ENCODE data around the gene RBM12.

RBM12 gene

DNA sequence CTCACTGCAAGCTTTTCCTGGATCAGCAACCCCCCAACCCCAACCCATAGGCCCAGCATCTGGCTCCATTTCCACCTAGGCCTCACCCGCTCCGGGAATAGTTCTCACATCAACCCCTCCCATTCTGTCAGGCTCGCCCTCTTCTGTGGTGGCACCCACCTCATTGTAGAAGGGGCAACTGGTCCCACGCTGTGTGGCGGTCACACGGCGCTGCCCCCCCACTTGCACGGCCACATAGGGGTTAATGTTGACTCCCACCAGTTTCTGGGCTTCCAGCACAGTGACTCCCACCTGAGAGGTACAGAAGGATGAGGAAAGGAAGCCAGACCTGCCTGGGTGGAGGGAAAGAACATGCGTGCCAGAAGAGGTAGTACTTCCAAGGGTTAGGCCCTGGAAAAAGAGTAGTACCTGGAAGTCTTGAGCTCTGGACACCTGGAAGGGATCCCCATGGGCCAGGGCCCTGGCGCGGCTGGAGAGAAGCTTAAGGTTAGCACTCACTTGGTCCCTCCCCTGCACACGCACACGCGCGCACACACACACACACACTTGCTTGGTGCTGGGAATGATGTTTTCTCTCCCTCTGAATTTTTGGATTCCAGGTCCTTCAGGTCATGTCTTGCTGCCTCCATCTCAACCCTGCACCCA lies 61.7 kb downstream of the RBM12 start:
- DNase-seq (ENCODE audit: low read depth in 1 of 2, low spot score in 1 of 2) = no peak

GRCh38 chr20:35601990-35602389 lies 62.7 kb downstream of the RBM12 start:
- no peak for DNase-seq (ENCODE audit: low read depth in 1 of 2, low spot score in 1 of 2)

DNA sequence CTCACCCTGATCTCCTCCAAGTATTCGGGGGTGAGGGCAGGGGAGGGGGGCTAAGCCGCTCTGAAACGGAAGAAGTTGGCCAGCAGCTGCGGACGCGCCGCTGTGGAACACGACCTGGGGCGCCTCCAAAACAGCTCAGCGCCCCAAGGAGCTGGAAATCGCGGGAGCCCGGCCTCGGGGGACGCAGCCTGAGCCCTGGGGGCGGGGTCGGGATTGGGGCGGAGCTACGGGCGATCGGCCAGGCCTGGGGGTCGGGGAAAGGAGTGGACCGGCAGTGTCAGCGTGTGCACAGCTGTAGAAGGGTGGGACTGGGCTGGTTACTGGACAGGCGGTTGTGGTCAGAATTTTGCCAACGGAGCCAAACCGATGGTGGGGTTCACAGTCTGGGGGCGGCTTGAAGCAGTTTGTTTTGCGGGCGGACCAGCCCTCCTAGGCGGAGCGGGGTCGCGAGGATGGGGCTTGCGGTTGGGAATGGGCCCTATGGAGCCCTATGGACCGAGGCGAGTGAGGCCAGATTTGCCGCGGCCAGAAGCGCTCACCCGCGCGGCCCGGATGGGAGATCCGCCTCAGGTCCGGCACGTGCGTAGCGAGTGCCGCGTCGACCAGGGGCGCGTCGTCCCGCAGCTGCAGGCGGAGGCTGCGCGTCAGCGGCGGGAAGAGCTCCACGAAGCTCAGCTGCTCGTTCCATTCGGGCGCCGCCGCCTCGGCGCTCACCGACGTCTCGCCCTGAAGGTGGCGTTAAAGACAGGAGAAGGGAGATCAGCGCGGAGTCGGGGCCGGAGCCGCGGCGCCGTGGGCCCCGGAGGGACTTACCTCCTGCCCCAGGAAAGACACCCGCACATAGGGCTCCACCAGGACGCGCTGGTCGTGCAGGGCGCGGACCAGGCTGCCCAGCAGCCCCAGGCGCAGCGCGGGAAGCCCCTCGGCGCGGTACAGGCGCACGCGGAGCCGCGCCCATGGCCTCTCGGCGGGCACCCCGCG lies 63.4 kb downstream of the RBM12 start:
- peak; percentile 51 to 66 for DNase-seq (ENCODE audit: low read depth in 1 of 2, low spot score in 1 of 2)

DNA sequence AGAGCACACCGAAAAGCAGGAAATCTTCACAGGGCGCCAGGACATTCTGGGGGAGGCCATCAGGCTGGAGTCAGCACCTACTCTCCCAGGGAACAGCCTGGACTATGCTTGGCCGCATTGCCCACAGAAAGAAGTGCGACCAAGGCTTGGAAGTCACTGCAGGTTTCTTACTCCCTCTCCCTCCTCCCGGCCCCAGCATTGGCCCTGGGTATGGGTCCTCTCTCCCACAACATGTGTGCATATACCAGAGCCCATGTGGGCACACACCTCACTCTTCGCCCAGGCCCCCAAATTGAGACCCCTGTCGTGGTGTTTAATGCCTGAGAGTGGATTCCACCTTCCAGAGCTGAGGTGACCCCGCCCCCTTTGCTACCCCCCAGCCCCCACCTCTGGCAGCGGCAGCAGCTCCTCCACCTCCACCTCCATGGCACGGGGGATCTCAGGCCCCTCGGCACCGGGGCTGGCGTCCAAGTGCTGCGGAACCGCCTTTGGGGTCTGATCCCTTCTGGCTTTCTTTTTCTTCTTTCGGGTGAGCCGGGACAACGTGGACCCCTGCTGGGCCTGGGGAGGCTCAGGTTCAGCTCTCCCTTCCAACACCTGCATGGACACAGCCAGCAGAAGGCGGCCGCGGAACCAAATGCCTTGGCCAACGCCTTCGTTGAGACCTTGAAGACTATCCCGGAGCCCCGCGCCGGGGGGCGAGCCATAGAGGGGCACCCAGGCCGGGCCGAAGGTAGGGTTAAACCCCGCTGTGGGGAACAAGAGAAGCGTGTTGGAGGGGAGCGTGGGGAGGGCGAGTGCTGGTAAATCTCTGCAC lies 64.3 kb downstream of the RBM12 start:
- DNase-seq (ENCODE audit: low read depth in 1 of 2, low spot score in 1 of 2) = no peak

- no peak for DNase-seq (ENCODE audit: low read depth in 1 of 2, low spot score in 1 of 2)
Observed at GRCh38 chr20:35599776-35600120, 65.0 kb downstream of the RBM12 start.

Data from stimulated activated CD4-positive, alpha-beta T cell treated with anti-CD3 and anti-CD28 coated beads, Interleukin-15, amount 100 ng/mL, for 1 hour (primary cell).